HG03103 (cell line): ENCODE measurements around the gene TMEM63A.
A peak's percentile ranks its signal among the peaks of the same experiment; 100 is the strongest.
"Not testable (repeated sequence)": the region's sequence is repeated elsewhere in the genome, so short reads cannot be mapped to it uniquely, and the experiment has no call there.

Experiments used
- ATAC-seq: cut with Tn5 transposase; IDR thresholded peaks from one replicate; pipeline ENCODE4 v1.9.1; 2021; ENCODE audit warnings: low read depth; ENCODE audit not compliant: unreplicated experiment

The TMEM63A gene

GRCh38 chr1:225909477-225909876, 27.3 kb upstream of the TMEM63A start:
- no peak for ATAC-seq

GRCh38 chr1:225908773-225909172, 26.6 kb upstream of the TMEM63A start:
- no peak for ATAC-seq

- ATAC-seq = no peak
Measured at GRCh38 chr1:225908013-225908640, 25.9 kb upstream of the TMEM63A start.

- ATAC-seq = no peak
Measured at GRCh38 chr1:225907341-225907740, 25.2 kb upstream of the TMEM63A start.

- ATAC-seq = no peak
Measured at GRCh38 chr1:225906467-225906866, 24.3 kb upstream of the TMEM63A start.

GRCh38 chr1:225903623-225904022, 21.4 kb upstream of the TMEM63A start:
- no peak for ATAC-seq

- ATAC-seq = no peak
Measured at GRCh38 chr1:225899044-225899925, 17.1 kb upstream of the TMEM63A start.

- ATAC-seq = no peak
Measured at GRCh38 chr1:225897595-225898514, 15.7 kb upstream of the TMEM63A start.

GRCh38 chr1:225896937-225897549, 14.9 kb upstream of the TMEM63A start:
- peak; percentile 99 for ATAC-seq

- no peak for ATAC-seq
Measured at GRCh38 chr1:225896494-225896893, 14.3 kb upstream of the TMEM63A start.

- ATAC-seq = no peak
Measured at GRCh38 chr1:225892307-225892706, 10.1 kb upstream of the TMEM63A start.

- no peak for ATAC-seq
Measured at GRCh38 chr1:225891229-225891972, 9.2 kb upstream of the TMEM63A start.

- ATAC-seq = no peak
Measured at GRCh38 chr1:225890346-225891228, 8.4 kb upstream of the TMEM63A start.

GRCh38 chr1:225889743-225890142, 7.6 kb upstream of the TMEM63A start:
- ATAC-seq = no peak

- ATAC-seq = no peak
Measured at GRCh38 chr1:225888898-225889601, 6.9 kb upstream of the TMEM63A start, which contains the start of gene LEFTY1. TSS of gene LEFTY1 (minus strand) at chr1:225889146. CDS start at chr1:225889066, 80 bp downstream.

GRCh38 chr1:225888289-225888897, 6.2 kb upstream of the TMEM63A start:
- no peak for ATAC-seq

- ATAC-seq = not testable (repeated sequence)
Measured at GRCh38 chr1:225887554-225888288, 5.5 kb upstream of the TMEM63A start.
